Raji (cell line): Measurements from ENCODE around the gene SLC16A1.

Experiments
- POLR2A ChIP-seq: IDR thresholded peaks from 2 replicates; pipeline ENCODE4 v1.6.1; 2011; ENCODE audit warnings: low read depth, low read length, control low read depth; ENCODE audit not compliant: insufficient read depth

Gene SLC16A1

GRCh38 chr1:112876315-112876714 lies 79.7 kb downstream of the SLC16A1 start:
- TF ChIP-seq POLR2A = no peak

GRCh38 chr1:112872551-112872962 lies 83.4 kb downstream of the SLC16A1 start:
- no peak for TF ChIP-seq POLR2A

- no peak for TF ChIP-seq POLR2A
Observed at GRCh38 chr1:112870887-112871646, 84.9 kb downstream of the SLC16A1 start.

DNA sequence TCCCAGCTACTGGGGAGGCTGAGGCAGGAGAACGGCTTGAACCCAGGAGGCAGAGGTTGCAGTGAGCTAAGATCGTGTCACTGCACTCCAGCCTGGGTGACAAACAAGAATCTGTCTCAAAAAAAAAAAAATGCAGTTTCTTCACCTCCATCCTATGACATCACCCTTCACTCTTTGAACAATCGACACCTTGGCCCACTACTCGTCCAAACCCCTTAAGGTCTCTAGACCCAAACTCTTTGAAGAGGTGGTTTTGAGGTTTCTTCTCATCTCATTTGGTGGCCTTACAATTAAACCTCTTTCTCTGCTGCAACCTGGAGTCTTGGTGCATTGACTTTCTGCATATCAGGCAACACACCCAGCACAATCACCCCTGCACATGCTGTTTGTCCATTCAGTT lies 86.1 kb downstream of the SLC16A1 start:
- no peak for TF ChIP-seq POLR2A

- no peak for TF ChIP-seq POLR2A
Observed at GRCh38 chr1:112868191-112868590, 87.8 kb downstream of the SLC16A1 start.

GRCh38 chr1:112866981-112867380 lies 89.0 kb downstream of the SLC16A1 start:
- TF ChIP-seq POLR2A = no peak

DNA sequence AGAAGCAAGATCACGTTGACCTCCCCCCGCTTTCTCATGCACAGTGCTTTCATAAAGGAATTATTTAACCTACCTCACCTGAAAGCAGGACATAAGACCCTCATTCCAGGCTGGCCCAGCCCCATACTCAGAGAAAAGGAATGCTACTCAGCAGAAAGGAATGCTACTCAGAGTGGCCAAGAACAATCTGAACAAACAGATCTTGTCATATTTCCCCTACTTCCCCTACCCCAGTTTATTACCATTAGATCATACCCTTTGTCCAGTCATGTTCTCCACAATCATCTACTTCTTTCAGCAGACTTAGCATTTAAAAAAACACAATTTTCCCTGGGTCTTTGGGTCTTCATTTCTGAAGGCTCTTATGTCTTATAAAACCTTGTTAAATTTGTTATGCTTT lies 89.8 kb downstream of the SLC16A1 start:
- no peak for TF ChIP-seq POLR2A

GRCh38 chr1:112862753-112863426 lies 93.1 kb downstream of the SLC16A1 start:
- no peak for TF ChIP-seq POLR2A
